Natural killer cell (primary cell): ENCODE results near the gene SMIM34. TPM values are rescaled to one million over a fixed set of nuclear protein-coding genes. Genes with fewer than 3 reads are reported as not detected.
"Not testable (repeated sequence)": the region's sequence is repeated elsewhere in the genome, so short reads cannot be mapped to it uniquely, and the experiment has no call there.

Experiments used
- ATAC-seq, 3 donors: fragments of 150-1000 bp in 2 of 3; fragments of 200-7000 bp in 1 of 3; cut with Tn5 transposase; 1 replicate in 1 of 3; 2 replicates in 2 of 3; pipeline ENCODE4 v1.10.0; 2021; ENCODE audit warnings: mild to moderate bottlenecking in 2 of 3, moderate library complexity in 2 of 3
- DNase-seq, 2 donors: peaks; one replicate each; pipeline versions ENCODE4 v3.0.0 to v3.0.0-alpha.2; 2013 to 2021; ENCODE audit warnings: mixed read lengths in 1 of 2
- H3K27ac ChIP-seq: one replicate; pipeline ENCODE4 v1.5.1; 2013; ENCODE audit warnings: mild to moderate bottlenecking, low read length
- H3K27me3 ChIP-seq: one replicate; pipeline ENCODE4 v1.6.1; 2013; ENCODE audit warnings: low read length; ENCODE audit not compliant: control insufficient read depth, insufficient read depth
- H3K36me3 ChIP-seq: one replicate; pipeline ENCODE4 v1.6.1; 2013; ENCODE audit warnings: low read length; ENCODE audit not compliant: control insufficient read depth, insufficient read depth
- H3K4me1 ChIP-seq: one replicate; pipeline ENCODE4 v1.6.1; 2013; ENCODE audit warnings: low read length; ENCODE audit not compliant: control insufficient read depth, insufficient read depth
- H3K4me3 ChIP-seq: one replicate; pipeline ENCODE4 v1.5.1; 2013; ENCODE audit warnings: low read length
- H3K9me3 ChIP-seq: one replicate; pipeline ENCODE4 v1.6.1; 2013; ENCODE audit warnings: low read length; ENCODE audit not compliant: control insufficient read depth, insufficient read depth
- H3K27ac Mint-ChIP-seq, 2 donors: one replicate each; pipeline ENCODE4 v1.8.0; 2022; ENCODE audit warnings: mild to moderate bottlenecking in 2 of 2, mixed read lengths in 2 of 2, moderate library complexity in 1 of 2
- H3K27me3 Mint-ChIP-seq, 2 donors: one replicate each; pipeline ENCODE4 v1.8.0; 2022; ENCODE audit warnings: low read depth in 2 of 2, mixed read lengths in 2 of 2
- H3K36me3 Mint-ChIP-seq: one replicate; pipeline ENCODE4 v1.8.0; 2022; ENCODE audit warnings: mixed read lengths
- H3K4me1 Mint-ChIP-seq, 2 donors: one replicate each; pipeline ENCODE4 v1.8.0; 2022; ENCODE audit warnings: mixed read lengths in 2 of 2
- H3K4me3 Mint-ChIP-seq: one replicate; pipeline ENCODE4 v1.8.0; 2022; ENCODE audit warnings: mild to moderate bottlenecking, moderate library complexity, mixed read lengths
- H3K9me3 Mint-ChIP-seq, 2 donors: one replicate each; pipeline ENCODE4 v1.8.0; 2022; ENCODE audit warnings: mixed read lengths in 2 of 2
- WGBS: methylation state at CpG from one replicate; pipeline ENCODE4 v1.1.7; 2013; ENCODE audit warnings: missing lambda C conversion rate; ENCODE audit not compliant: insufficient coverage; 5-methylcytosine and 5-hydroxymethylcytosine counted together
- intact Hi-C: fragments of 100-400 bp; cut with micrococcal nuclease; formaldehyde crosslinking; loops from one replicate; pipeline ENCODE4 v1.14.2; 2022
- total RNA-seq, 4 donors: library from RNA; stranded (reverse); fragments of 120-200 nt in 1 of 4; gene quantifications; one replicate each; pipeline versions ENCODE4 v1.2.3 to v1.2.4, GENCODE V29; 2013 to 2022

The SMIM34 gene
- total RNA-seq, 3 donors from 2014 or later (not counting 1 experiment from before 2014, with no cell fraction given) = not detected

GRCh38 chr21:34404742-34405141 is 19.0 kb downstream of the SMIM34 start:
- H3K27me3 Mint-ChIP-seq, H3K9me3 ChIP-seq, H3K36me3 ChIP-seq, H3K9me3 Mint-ChIP-seq, H3K4me1 ChIP-seq, H3K27me3 ChIP-seq, H3K36me3 Mint-ChIP-seq, intact Hi-C loops, H3K4me1 Mint-ChIP-seq, H3K4me3 ChIP-seq, H3K27ac Mint-ChIP-seq, H3K4me3 Mint-ChIP-seq, DNase-seq, ATAC-seq, H3K27ac ChIP-seq: not testable (repeated sequence)
- no CpG with 5 or more reads among the region's 5 CpGs for WGBS

- H3K36me3 ChIP-seq, H3K4me1 Mint-ChIP-seq, ATAC-seq, H3K9me3 Mint-ChIP-seq, DNase-seq, H3K27ac ChIP-seq, H3K9me3 ChIP-seq, H3K4me3 ChIP-seq, H3K27me3 ChIP-seq, H3K27me3 Mint-ChIP-seq, H3K36me3 Mint-ChIP-seq, H3K4me3 Mint-ChIP-seq, H3K4me1 ChIP-seq, intact Hi-C loops, H3K27ac Mint-ChIP-seq: not testable (repeated sequence)
- no CpG with 5 or more reads among the region's 5 CpGs for WGBS
Measured at GRCh38 chr21:34400522-34400921, 23.2 kb downstream of the SMIM34 start.

- H3K27me3 ChIP-seq, H3K9me3 Mint-ChIP-seq, H3K27me3 Mint-ChIP-seq, ATAC-seq, DNase-seq, H3K27ac Mint-ChIP-seq, intact Hi-C loops, H3K4me3 Mint-ChIP-seq, H3K4me1 Mint-ChIP-seq, H3K4me1 ChIP-seq, H3K27ac ChIP-seq, H3K36me3 ChIP-seq, H3K36me3 Mint-ChIP-seq, H3K9me3 ChIP-seq, H3K4me3 ChIP-seq: not testable (repeated sequence)
- WGBS = no CpG with 5 or more reads among the region's 14 CpGs
Measured at GRCh38 chr21:34383724-34384415, 39.9 kb downstream of the SMIM34 start.

GRCh38 chr21:34383138-34383537 is 40.6 kb downstream of the SMIM34 start:
- H3K4me3 Mint-ChIP-seq, H3K27ac Mint-ChIP-seq, DNase-seq, H3K27ac ChIP-seq, H3K36me3 Mint-ChIP-seq, H3K36me3 ChIP-seq, H3K4me1 Mint-ChIP-seq, H3K4me1 ChIP-seq, ATAC-seq, H3K9me3 ChIP-seq, H3K4me3 ChIP-seq, H3K27me3 Mint-ChIP-seq, intact Hi-C loops, H3K9me3 Mint-ChIP-seq, H3K27me3 ChIP-seq: not testable (repeated sequence)
- WGBS = no CpG with 5 or more reads among the region's 2 CpGs

- H3K4me1 ChIP-seq, H3K27ac ChIP-seq, H3K4me1 Mint-ChIP-seq, intact Hi-C loops, H3K27me3 ChIP-seq, H3K9me3 Mint-ChIP-seq, H3K9me3 ChIP-seq, H3K36me3 Mint-ChIP-seq, DNase-seq, H3K36me3 ChIP-seq, H3K4me3 ChIP-seq, H3K27ac Mint-ChIP-seq, H3K27me3 Mint-ChIP-seq, H3K4me3 Mint-ChIP-seq: not testable (repeated sequence)
- WGBS = no CpG with 5 or more reads among the region's 33 CpGs
- peak; percentile 74 to 79 (median 76) for ATAC-seq
Measured at GRCh38 chr21:34375619-34375972, 48.2 kb downstream of the SMIM34 start.

GRCh38 chr21:34374940-34375618 is 48.7 kb downstream of the SMIM34 start, which contains the start of gene SMIM11:
Gene SMIM11, plus strand, starts transcription at chr21:34375507. Its CDS starts 3,998 bp downstream, at chr21:34379505.
- no CpG with 5 or more reads among the region's 49 CpGs for WGBS

GRCh38 chr21:34374462-34374861 is 49.3 kb downstream of the SMIM34 start:
- H3K27me3 Mint-ChIP-seq = peaks cover 4 to 14% of the 10 kb centered on the region in 2 donors
- H3K4me1 Mint-ChIP-seq, H3K27ac ChIP-seq, ATAC-seq, H3K4me3 Mint-ChIP-seq, H3K36me3 ChIP-seq, DNase-seq, H3K36me3 Mint-ChIP-seq, H3K4me3 ChIP-seq, H3K27me3 ChIP-seq, H3K4me1 ChIP-seq, intact Hi-C loops, H3K9me3 Mint-ChIP-seq, H3K9me3 ChIP-seq, H3K27ac Mint-ChIP-seq: not testable (repeated sequence)
- no CpG with 5 or more reads among the region's 8 CpGs for WGBS

More at GRCh38 chr21:34374940-34375618, 48.7 kb downstream of the SMIM34 start, which contains the start of gene SMIM11:
- H3K9me3 ChIP-seq, intact Hi-C loops, H3K27me3 ChIP-seq, H3K27ac Mint-ChIP-seq, H3K4me3 ChIP-seq, H3K36me3 Mint-ChIP-seq, H3K4me1 ChIP-seq, H3K27ac ChIP-seq, H3K9me3 Mint-ChIP-seq, H3K36me3 ChIP-seq, H3K4me3 Mint-ChIP-seq, H3K4me1 Mint-ChIP-seq, DNase-seq: not testable (repeated sequence)
- ATAC-seq = peak; percentile 95 to 97 (median 95)
- H3K27me3 Mint-ChIP-seq = peaks cover 4 to 14% of the 10 kb centered on the region in 2 donors
